ENCODE measurements around the gene GPR33. TPM values are rescaled to one million over a fixed set of nuclear protein-coding genes. Genes with fewer than 3 reads are reported as not detected.

Gene GPR33
- total RNA-seq, 4 donors from 2014 or later: not detected

GRCh38 chr14:31480156-31480555, 7.7 kb downstream of the GPR33 start:
- in situ Hi-C loops (cut with MboI; ENCODE audit: low sequenced_read_pairs in 4 of 4) (no loop called here), intact Hi-C loops (cut with DNase I; ENCODE audit: low total_unique reads) (no loop called here)
- Histone ChIP-seq H3K27ac (no peak overlapping the region), H3K4me3 (no peak overlapping the region), H3K36me3 (no peaks in the 10 kb centered on the region), H3K9me3 (no peaks in the 10 kb centered on the region), H3K27me3 (no peaks in the 10 kb centered on the region), H3K4me1 (no peaks in the 10 kb centered on the region)
- DNase-seq (no peak), ATAC-seq (no peak)
- TF ChIP-seq POLR2A (IDR thresholded peaks at IDR 0.05) (no peak), CTCF (IDR thresholded peaks at IDR 0.05 in 4 of 5, conservative IDR thresholded peaks at IDR 0.05 in 1 of 5) (no peak)

GRCh38 chr14:31479027-31479426, 8.8 kb downstream of the GPR33 start:
- Histone ChIP-seq H3K36me3 (no peaks in the 10 kb centered on the region), H3K4me3 (no peak overlapping the region), H3K4me1 (no peaks in the 10 kb centered on the region), H3K9me3 (no peaks in the 10 kb centered on the region), H3K27ac (no peak overlapping the region), H3K27me3 (no peaks in the 10 kb centered on the region)
- intact Hi-C loops (cut with DNase I; ENCODE audit: low total_unique reads): no loop called here
- in situ Hi-C loops (cut with MboI; ENCODE audit: low sequenced_read_pairs in 4 of 4): no loop called here
- no peak for ATAC-seq
- no peak for DNase-seq
- TF ChIP-seq CTCF (IDR thresholded peaks at IDR 0.05 in 4 of 5, conservative IDR thresholded peaks at IDR 0.05 in 1 of 5): no peak

GRCh38 chr14:31477248-31477647, 10.6 kb downstream of the GPR33 start:
- Histone ChIP-seq H3K4me3 (no peak overlapping the region), H3K27me3 (no peaks in the 10 kb centered on the region), H3K4me1 (no peaks in the 10 kb centered on the region), H3K36me3 (no peaks in the 10 kb centered on the region), H3K27ac (no peak overlapping the region), H3K9me3 (no peaks in the 10 kb centered on the region)
- ATAC-seq (no peak), DNase-seq (no peak)
- intact Hi-C loops (cut with DNase I; ENCODE audit: low total_unique reads): no loop called here
- in situ Hi-C loops (cut with MboI; ENCODE audit: low sequenced_read_pairs in 4 of 4): no loop called here
- TF ChIP-seq CTCF (IDR thresholded peaks at IDR 0.05 in 4 of 5, conservative IDR thresholded peaks at IDR 0.05 in 1 of 5) (no peak), POLR2A (IDR thresholded peaks at IDR 0.05) (no peak)

- Histone ChIP-seq H3K27ac (no peak overlapping the region), H3K27me3 (no peaks in the 10 kb centered on the region), H3K9me3 (no peaks in the 10 kb centered on the region), H3K4me3 (no peak overlapping the region), H3K4me1 (no peaks in the 10 kb centered on the region), H3K36me3 (no peaks in the 10 kb centered on the region)
- in situ Hi-C loops (cut with MboI; ENCODE audit: low sequenced_read_pairs in 4 of 4) (no loop called here), intact Hi-C loops (cut with DNase I; ENCODE audit: low total_unique reads) (no loop called here)
- no peak for ATAC-seq
- DNase-seq: no peak
- TF ChIP-seq POLR2A (IDR thresholded peaks at IDR 0.05) (no peak), CTCF (IDR thresholded peaks at IDR 0.05 in 4 of 5, conservative IDR thresholded peaks at IDR 0.05 in 1 of 5) (no peak)
Observed at GRCh38 chr14:31476131-31476866, 11.5 kb downstream of the GPR33 start.

- no peak for ATAC-seq
- in situ Hi-C loops (cut with MboI; ENCODE audit: low sequenced_read_pairs in 4 of 4) (no loop called here), intact Hi-C loops (cut with DNase I; ENCODE audit: low total_unique reads) (no loop called here)
- no peaks in the 10 kb centered on the region for H3K36me3 ChIP-seq
- no peaks in the 10 kb centered on the region for H3K9me3 ChIP-seq
- H3K4me3 ChIP-seq: no peak overlapping the region
- no peak for TF ChIP-seq POLR2A (IDR thresholded peaks at IDR 0.05)
- no peak for TF ChIP-seq CTCF (IDR thresholded peaks at IDR 0.05 in 4 of 5, conservative IDR thresholded peaks at IDR 0.05 in 1 of 5)
- no peak for DNase-seq
- no peaks in the 10 kb centered on the region for H3K4me1 ChIP-seq
- H3K27me3 ChIP-seq: no peaks in the 10 kb centered on the region
- H3K27ac ChIP-seq: no peak overlapping the region
Observed at GRCh38 chr14:31466554-31466953, 21.3 kb downstream of the GPR33 start.

All from gastrocnemius medialis (tissue), 4 donors.